ENCODE results near the gene BTBD18.
"Not testable (repeated sequence)": the region's sequence is repeated elsewhere in the genome, so short reads cannot be mapped to it uniquely, and the experiment has no call there.

The BTBD18 gene

DNA sequence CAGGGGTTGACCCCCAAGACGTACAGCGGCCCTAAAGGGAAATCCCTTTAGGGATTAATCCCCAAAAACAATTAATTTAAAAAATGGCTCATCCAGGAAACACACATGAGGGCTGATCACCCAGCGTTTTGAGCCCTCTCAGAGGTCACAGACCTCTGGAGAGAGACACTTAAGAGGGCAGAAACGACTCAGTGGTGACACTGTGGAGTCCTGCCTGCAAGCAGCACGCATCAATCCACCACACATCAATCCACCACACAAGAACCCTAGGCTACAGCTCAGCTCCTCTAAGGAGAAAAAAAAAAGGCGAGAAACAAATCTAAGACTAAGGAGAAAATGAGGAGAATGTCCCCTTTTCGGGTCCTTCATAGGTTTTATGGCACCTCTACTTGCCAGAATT is 22.8 kb downstream of the BTBD18 start:
- no peak for DNase-seq

GRCh38 chr11:57727185-57727584 is 24.4 kb downstream of the BTBD18 start:
- no peak for DNase-seq

DNA sequence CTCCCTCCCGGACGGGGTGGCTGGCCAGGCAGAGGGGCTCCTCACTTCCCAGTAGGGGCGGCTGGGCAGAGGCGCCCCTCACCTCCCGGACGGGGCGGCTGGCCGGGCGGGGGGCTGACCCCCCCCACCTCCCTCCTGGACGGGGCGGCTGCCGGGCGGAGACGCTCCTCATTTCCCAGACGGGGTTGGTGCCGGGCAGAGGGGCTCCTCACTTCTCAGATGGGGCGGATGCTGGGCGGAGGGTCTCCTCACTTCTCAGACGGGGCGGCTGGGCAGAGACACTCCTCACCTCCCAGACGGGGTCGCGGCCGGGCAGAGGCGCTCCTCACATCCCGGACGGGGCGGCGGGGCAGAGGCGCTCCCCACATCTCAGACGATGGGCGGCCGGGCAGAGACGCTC is 34.9 kb downstream of the BTBD18 start:
- not testable (repeated sequence) for DNase-seq

GRCh38 chr11:57713835-57714234 is 37.8 kb downstream of the BTBD18 start:
- DNase-seq: no peak

- peak; percentile 98 for DNase-seq
Measured at GRCh38 chr11:57712256-57713150, 39.1 kb downstream of the BTBD18 start, which contains the start of gene TMX2. TSS of gene TMX2 (plus strand) at chr11:57712593. CDS start at chr11:57712619, 26 bp downstream.

DNA sequence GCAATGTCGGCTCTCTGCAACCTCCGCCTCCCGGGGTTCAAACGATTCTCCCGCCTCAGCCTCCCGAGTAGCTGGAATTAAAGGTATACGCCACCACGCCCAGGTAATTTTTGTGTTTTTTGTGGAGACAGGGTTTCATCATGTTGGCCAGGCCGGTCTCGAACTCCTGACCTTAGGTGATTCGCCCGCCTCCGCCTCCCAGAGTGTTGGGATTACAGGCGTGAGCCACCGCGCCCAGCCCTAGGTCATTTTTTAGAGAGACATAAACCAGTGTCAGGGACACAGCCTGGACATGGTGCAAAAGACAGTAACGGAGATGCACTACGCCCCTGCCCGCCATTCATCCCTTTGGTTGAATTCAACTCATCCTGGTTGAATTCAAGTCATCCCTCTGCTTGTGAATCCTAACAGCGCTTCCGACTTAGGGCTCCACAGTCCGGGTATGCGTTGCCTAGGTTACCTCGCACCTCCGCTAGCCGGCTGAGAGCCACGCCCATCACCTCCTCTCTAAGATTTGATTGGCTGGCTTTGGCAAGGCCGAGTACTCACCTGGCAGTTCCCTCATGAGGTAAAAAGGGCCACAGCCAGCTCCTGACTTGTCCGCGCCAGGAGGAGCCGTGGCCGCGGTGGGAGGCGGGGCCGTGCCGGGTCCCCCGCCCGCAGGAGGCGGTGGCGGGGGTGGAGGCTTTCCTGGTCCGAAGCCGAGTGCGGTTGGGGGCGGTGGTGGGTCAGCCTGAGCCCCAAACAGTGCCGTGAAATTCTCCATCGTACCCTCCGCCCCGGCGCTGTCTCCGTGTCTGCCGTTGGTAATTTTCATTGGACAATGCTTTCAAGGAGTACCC is 40.0 kb downstream of the BTBD18 start, which contains the start of gene MED19:
MED19 (minus strand) TSS at position 802 of the 842 bp plus-strand sequence; CDS start at position 766, 36 bp downstream.
- DNase-seq: peak; percentile 90

DNA sequence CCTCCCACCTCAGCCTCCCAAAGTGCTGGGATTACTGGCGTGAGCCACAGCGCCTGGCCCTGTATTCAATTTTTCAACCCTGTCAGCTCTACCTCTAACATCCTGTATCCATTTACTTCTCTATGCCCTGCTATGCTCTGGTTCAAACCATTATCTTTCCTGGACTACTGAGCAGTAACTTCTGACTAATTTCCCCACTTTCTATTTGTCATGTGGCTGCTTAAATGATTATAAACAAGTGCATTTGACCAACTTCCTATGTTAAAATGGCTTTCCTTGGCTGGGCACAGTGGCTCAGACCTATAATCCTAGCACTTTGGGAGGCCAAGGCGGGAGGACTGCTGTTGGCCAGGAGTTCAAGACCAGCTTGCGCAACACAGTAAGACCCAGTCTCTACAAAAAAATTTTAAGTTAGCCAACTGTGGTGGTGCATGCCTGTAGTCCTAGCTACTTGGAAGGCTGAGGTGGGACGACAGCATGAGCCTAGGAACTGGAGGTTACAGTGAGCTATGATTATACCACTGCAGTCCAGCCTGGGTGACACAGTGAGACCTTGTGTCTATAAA is 41.7 kb downstream of the BTBD18 start:
- no peak for DNase-seq

DNA sequence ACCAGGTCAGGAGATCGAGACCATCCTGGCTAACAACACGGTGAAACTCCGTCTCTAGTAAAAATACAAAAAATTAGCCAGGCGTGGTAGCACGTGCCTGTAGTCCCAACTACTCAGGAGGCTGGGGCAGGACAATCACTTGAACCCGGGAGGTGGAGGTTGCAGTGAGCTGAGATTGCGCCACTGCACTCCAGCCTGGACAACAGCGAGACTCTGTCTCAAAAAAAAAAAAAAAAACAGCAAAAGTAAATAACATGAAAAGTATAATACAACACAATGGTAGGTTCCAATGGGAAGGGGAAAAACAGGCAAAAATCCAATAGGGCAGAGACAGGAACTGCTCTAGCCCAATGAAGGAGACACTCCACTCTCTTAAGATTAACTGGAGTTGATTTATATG is 46.2 kb downstream of the BTBD18 start:
- not testable (repeated sequence) for DNase-seq

DNA sequence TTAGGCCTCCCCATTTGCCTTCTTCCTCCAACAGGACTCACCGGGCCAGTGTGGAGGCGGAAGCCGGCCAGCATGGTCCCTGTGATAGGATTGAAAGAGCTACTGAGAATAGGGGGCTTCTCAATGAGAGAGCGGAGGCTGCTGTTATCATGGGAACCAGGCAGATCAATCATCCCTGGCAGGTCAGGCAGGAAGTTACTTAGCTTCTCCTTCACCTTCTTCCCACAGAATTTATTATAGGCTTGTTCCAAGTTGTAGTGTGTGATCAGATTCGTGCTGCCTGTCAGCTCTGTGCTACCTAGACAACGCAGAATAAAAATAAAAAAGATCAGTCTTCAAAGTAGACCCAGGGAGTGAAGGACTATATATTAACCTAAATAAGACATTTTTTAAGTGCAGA is 46.7 kb downstream of the BTBD18 start:
- no peak for DNase-seq

DNA sequence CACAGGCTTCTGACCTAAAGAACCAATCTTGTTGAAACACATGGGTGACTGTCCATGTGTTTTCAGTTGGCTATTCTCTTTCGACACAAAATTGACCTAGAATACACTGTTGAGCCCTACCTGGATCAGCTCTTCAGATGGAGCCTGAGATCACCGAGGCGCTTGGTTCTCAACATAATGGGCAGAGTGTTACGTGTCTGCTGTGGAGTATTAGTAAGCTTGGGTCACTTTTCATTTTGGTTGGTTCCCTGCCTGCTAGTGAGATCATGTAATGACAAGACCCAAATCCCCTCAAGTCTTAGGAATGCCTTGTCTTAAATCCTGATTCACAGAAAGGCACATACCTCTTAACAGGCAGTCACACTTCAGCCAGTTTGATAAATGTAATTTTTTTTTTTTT is 48.3 kb downstream of the BTBD18 start:
- DNase-seq: no peak

DNA sequence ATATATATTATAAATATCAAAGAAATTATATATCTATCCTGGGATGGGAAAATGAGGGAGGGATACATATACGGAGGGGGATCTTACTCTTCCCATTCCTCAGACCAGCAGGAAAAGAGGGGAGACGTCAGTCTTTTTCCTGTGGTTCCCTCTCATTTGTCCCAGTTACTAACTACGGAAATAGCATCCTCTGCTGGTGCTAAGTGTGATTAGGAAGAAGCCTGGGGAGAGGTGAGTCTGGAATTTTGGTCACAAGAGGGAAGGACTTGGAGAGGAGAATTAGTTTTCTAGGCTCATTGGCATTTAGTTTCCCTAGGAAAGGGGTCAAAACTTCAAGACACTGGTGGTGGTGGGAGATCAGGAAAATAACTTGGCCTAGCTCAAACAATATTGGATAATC is 51.2 kb downstream of the BTBD18 start:
- DNase-seq: no peak

GRCh38 chr11:57699813-57700212 is 51.8 kb downstream of the BTBD18 start:
- no peak for DNase-seq

DNA sequence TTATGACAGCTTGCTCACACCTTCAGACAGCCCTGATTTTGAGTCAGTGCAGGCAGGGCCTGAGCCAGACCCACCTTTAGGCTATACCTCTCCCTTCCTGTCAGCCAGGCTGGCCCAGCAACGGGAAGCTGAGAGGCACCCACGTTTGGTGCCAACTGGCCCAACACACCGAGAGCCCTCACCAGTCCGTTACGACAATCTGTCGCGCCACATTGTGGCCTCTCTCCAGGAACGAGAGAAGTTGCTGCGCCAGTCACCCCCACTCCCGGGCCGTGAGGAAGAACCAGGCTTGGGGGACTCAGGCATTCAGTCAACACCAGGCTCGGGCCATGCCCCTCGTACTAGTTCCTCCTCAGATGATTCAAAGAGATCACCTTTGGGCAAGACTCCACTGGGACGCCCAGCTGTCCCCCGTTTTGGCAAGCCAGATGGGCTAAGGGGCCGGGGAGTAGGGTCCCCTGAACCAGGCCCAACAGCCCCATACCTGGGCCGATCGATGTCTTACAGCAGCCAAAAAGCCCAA is 52.7 kb downstream of the BTBD18 start:
- no peak for DNase-seq
